HTERT RPE-1 (cell line): ENCODE results near the gene ZNF841.
"Not testable (repeated sequence)": the region's sequence is repeated elsewhere in the genome, so short reads cannot be mapped to it uniquely, and the experiment has no call there.

Experiments used
- in situ Hi-C: fragments of 300-500 bp; cut with MboI; formaldehyde crosslinking; loops from 4 replicates; pipeline ENCODE4 v1.14.3; 2020; ENCODE audit warnings: low sequenced_read_pairs

Gene ZNF841

DNA sequence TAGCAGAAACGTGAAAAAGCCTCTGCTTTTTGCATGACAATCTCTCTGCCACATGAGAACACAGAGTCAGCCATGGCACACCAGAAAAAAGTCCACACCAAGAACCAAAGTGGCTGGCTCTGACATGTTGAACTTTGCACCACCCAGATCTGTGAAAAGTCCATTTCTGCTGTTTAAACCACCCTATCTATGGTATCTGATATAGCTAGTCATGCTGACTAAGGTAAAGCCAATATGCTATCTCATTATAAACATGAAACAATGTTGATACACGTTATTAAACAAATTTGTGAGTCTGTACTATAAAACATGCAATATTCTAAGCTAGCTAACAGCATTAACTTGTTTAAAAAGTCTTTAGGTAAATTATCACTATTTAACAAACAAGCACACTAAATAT lies 25.9 kb downstream of the ZNF841 start:
- in situ Hi-C loops: no loop called here

DNA sequence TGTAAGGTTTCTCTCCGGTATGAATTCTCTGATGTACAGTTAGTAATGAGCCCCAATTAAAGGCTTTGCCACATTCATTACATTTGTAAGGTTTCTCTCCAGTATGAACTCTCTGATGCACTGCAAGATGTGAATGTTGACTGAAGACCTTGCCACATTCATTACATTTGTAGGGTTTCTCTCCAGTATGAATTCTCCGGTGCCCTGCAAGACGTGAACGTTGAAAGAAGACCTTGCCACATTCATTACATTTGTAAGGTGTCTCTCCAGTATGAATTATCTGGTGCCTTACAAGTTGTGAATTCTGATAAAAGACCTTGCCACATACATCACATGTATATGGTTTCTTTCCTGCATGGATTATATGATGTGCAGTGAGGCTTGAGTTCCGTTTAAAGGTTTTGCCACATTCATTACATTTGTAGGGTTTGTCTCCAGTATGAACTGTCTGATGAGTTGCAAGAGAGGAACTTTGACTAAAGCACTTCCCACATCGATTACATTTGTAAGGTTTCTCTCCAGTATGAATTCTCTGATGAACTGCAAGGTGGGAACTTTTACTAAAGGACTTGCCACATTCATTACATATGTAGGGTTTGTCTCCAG lies 29.2 kb downstream of the ZNF841 start:
- in situ Hi-C loops: no loop called here

DNA sequence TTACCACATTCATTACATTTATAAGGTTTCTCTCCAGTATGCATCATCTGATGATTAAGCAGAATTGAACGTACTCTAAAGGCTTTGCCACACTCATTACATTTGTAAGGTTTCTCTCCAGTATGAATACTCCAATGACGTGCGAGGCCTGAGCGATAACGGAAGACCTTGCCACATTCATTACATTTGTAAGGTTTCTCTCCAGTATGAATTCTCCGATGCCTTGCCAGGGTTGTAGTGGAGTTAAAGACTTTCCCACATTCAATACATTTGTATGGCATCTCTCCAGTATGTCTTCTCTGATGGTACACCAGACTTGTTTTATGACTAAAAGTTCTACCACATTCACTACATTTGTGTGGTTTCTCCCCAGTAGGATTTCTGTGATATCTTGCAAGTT lies 30.2 kb downstream of the ZNF841 start:
- in situ Hi-C loops: no loop called here

DNA sequence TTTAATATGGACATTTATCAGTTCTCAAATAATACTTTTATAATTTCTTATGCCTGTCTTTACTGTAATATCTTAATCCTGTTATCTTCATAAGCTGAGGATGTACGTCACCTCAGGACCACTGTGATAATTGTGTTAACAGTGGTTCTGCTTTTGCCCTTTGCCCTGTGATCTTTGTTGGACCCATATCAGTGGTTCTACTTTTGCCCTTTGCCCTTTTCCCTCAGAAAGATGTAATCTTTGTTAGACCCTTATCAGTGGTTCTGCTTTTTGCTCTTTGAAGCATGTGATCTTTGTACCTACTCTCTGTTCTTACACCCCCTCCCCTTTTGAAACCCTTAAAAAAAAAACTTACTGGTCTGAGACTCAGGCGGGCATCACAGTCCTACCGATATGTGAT lies 39.1 kb downstream of the ZNF841 start:
- in situ Hi-C loops: not testable (repeated sequence)

DNA sequence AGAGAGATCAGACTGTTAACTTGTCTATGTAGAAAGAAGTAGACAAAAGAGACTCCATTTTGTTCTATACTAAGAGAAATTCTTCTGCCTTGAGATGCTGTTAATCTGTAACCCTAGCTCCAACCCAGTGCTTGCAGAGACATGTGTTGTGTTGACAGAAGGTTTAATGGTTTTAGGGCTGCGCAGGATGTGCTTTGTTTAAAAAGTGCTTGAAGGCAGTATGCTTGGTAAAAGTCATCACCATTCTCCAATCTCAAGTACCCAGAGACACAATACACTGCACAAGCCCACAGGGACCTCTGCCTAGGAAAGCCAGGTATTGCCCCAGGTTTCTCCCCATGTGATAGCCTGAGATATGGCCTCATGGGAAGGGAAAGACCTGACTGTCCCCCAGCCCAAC lies 43.8 kb downstream of the ZNF841 start:
- in situ Hi-C loops: not testable (repeated sequence)

DNA sequence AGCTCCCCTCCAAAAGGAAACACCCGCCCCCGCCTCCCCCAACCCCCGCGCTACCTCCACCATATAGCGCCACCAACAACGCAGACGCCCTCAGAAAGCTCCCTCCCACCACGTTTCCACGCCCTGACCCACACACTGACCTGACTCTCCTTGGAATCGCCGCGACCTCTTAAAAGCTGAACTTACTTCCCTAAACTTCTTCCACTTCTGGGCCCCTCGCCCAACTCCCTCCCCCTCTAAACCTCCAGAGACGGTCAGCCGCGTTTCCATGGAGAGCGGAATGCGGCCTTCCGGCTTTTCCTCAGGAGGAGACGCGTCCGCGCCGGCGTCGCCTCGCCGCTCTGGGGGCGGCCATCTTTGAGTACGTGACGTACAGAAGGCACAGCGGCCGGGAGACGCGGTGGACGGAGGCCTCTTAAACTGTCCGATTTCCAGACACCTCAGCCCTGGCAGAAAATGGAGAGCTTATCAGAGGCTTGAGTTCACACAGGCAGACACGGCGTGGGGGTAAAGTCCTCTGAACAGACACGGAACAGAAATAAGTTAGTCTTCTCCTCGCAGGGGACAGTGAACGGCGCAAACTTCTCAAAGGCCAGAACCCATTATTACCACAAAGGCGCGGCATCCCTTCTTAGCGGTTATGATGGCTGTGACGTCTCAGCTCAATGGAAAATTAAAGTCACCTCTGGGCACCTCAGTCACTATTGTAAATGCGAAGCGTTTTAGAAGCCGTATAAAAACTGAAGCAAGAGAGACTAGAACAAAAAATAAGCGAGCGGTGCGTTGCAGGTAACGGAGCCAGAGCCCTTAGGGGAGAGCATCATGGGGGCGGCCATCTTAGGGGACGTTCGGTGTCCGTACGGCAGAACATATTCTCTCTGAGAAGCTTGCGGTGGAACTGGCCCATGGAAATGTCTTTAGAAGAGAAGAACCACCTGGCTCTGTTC lies 46.7 kb downstream of the ZNF841 start, which contains the start of gene ZNF432:
TSS of gene ZNF432 (minus strand) at position 284 of the 947 bp plus-strand sequence. CDS start 1,970 bp downstream, outside the sequence.
- in situ Hi-C loops: no loop called here

DNA sequence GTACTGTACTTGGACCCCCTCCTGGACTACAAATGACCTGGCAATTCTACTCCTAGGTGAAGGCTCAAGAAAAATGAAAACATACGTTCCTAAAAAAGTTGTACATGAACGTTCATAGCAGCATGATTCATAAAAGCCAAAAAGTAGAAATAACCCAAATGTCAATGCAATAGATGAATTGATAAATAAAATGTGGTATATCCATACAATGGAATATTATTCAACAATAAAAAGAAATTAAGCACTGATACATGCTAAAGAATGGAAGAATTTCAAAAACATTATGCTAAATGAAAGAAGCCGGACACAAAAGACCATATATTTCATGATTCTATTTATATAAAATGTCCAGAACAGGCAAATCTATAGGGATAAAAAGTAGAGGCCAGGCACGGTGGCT lies 56.4 kb downstream of the ZNF841 start:
- in situ Hi-C loops: no loop called here

DNA sequence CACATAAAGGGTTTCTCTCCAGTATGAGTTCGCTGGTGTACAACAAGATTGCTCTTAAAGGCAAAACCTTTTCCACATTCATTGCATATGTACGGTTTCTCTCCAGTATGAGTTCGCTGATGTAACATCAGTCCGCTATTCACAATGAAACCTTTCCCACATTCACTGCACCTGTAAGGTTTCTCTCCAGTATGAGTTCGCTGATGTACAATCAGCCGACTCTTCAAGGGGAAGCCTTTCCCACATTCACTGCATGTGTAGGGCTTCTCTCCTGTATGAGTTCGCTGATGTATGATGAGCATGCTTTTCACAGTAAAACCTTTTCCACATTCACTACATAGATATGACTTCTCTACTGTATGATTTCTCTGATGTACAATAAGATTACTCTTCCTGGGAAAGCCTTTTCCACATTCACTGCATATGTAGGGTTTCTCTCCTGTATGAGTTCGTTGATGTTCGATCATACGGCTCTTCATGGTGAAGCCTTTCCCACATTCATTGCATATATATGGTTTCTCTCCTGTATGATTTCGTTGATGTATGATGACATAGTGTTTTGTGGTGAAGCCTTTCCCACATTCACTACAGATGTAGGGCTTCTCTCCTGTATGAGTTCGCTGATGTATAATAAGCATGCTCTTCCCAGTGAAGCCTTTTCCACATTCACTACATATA lies 61.4 kb downstream of the ZNF841 start:
- in situ Hi-C loops: no loop called here

DNA sequence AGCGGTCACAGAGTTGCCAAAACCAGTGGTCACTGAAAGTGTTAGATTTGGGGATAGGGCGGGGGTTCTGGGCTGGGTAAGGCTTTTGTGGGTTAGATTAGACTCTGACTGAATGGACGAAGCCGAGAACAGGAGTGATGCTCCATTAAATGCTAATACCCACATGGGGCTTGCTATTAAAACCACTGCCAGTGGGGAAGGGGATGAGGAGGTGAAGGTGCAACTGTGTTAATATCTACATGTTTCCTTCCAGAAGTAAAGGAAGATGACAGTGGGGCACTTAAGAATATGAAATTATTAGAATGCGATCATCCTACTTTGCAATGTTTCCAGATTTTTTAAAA lies 66.8 kb downstream of the ZNF841 start:
- in situ Hi-C loops: no loop called here

DNA sequence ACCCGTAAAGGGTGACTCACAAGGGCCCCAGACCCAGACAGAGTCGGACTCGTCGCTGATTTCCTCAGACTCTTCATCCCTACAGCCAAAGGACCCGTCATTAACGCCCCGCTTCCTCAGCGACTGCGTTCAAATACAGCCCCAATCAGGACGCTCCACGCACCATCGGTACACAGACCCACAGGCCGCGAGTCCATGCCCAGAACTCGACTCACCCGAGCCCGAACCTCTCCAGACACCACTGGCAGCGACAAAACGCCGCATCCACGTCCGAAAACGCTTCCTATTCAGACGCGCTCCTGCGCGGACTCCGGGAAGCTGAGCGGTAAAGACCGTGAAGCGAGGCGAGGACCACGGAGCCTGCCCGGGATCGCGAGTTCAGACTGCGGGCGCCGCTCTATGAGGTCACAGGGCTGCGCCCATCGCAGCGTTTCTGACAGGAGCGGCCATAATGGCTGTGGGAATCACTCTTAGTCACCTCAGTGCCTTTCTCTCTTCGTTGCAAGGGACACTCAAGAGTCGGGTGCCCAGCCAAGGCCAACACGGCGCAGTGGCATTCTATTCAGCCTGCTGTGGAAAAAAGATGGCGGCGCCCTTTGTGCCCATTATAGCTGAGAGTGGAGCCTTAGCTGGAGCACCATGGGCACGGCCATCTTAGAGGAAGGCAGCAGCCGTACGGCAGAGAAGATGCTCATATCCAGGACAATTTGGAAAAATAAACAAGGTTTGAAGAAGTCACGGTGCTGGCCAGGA lies 67.4 kb downstream of the ZNF841 start, which contains the start of gene ZNF614:
TSS of gene ZNF614 (minus strand) at position 353 of the 753 bp plus-strand sequence. CDS start 2,634 bp downstream, outside the sequence.
- in situ Hi-C loops: no loop called here

DNA sequence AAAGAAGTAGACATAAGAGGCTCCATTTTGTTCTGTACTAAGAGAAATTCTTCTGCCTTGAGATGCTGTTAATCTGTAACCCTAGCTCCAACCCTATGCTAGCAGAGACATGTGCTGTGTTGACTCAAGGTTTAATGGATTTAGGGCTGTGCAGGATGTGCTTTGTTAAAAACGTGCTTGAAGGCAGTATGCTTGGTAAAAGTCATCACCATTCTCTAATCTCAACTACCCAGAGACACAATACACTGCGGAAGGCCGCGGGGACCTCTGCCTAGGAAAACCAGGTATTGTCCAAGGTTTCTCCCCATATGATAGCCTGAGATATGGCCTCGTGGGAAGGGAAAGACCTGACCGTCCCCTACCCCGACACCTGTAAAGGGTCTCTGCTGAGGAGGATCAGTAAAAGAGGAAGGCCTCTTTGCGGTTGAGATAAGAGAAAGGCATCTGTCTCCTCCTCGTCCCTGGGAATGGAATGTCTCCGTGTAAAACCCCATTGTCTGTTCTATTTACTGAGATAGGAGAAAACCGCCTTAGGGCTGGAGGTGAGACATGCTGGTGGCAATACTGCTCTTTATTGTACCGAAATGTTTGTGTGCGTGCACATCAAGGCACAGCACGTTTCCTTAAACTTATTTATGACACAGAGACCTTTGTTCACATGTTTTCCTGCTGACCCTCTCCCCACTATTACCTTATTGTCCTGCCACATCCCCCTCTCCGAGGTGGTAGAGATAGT lies 69.1 kb downstream of the ZNF841 start:
- in situ Hi-C loops: not testable (repeated sequence)

DNA sequence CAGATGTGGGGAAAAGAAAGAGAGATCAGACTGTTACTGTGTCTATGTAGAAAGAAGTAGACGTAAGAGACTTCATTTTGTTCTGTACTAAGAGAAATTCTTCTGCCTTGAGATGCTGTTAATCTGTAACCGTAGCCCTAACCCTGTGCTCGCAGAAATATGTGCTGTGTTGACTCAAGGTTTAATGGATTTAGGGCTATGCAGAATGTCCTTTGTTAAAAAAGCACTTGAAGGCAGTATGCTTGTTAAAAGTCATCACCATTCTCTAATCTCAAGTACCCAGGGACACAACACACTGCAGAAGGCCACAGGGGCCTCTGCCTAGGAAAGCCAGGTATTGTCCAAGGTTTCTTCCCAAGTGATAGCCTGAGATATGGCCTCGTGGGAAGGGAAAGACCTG lies 71.1 kb downstream of the ZNF841 start:
- in situ Hi-C loops: not testable (repeated sequence)

DNA sequence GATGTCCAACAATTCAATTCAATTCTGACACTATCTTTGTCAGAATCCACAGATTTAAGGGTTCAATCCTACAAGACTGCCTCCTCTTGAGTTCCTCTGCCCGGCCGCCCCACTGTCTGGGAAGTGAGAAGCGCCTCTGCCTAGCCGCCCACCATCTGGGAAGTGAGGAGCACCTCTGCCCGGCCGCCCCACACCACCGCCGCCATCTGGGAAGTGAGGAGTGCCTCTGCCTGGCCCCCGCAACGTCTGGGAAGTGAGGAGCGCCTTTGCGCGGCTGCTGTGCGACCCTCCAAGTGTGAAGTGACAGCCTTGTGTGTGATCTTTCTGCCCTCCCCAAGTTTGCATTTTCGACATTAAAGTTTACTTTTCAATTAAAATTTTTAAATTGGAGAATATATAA lies 73.4 kb downstream of the ZNF841 start:
- in situ Hi-C loops: no loop called here

DNA sequence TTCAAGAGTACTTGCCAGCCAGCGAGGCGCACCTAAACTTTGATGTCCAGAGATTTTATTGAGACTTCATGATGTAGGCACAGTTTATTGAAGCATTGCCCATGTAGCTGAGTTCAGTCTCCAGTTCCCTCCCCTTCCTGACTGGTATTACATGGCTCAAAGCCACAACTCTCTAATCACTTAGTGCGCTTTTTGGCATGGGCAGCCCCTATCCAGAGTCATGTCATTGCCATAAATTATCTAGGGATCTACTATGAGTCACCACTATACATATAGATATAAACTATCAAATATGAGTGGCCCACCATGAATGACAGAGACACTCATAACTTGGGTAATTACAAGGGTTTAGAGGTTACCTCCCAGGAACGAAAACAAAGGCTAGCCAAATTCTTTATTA lies 75.1 kb downstream of the ZNF841 start:
- in situ Hi-C loops: no loop called here
